Fibroblast of mammary gland (primary cell): ENCODE data around the gene BMPR1B.

Experiments
- DNase-seq: peaks from one replicate; pipeline ENCODE4 v3.0.0-alpha.2; 2010; ENCODE audit warnings: low read depth
- H3K4me3 ChIP-seq: 2 replicates; pipeline ENCODE4 v1.5.1; 2011; ENCODE audit warnings: low read depth, mild to moderate bottlenecking, low read length, moderate library complexity; ENCODE audit not compliant: control insufficient read depth
- TF ChIP-seq, protein P1 (sequence below): conservative IDR thresholded peaks from 2 replicates; pipeline ENCODE4 v1.5.1; 2011; ENCODE audit warnings: low read depth, low read length, inconsistent platforms; ENCODE audit not compliant: control insufficient read depth, insufficient read depth

The BMPR1B gene

DNA sequence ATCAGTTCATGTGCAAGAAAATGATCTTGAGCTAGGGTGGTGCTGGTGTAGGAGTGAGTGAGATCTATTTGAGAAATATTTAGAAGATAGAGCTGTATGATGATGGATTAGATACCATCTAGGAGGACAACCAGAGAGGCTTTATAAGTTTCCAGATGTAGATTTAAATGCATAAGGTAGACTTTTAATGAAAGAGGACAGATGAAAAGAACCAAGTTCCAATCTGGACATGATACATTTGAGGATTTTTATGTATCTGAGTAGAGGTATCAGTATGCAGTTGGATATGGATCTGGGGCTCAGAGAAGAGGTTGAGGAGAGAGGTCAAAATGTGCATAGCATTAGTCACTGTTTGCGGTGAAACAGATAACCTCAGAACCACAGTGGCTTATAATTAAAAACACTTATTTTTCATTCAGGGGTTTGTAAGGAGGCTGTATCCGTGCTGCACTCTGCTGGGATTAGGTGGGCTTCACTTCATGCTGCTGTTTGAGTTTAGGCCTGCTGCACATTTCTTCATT, 348.7 kb downstream of the BMPR1B start:
- TF ChIP-seq, protein P1, sequence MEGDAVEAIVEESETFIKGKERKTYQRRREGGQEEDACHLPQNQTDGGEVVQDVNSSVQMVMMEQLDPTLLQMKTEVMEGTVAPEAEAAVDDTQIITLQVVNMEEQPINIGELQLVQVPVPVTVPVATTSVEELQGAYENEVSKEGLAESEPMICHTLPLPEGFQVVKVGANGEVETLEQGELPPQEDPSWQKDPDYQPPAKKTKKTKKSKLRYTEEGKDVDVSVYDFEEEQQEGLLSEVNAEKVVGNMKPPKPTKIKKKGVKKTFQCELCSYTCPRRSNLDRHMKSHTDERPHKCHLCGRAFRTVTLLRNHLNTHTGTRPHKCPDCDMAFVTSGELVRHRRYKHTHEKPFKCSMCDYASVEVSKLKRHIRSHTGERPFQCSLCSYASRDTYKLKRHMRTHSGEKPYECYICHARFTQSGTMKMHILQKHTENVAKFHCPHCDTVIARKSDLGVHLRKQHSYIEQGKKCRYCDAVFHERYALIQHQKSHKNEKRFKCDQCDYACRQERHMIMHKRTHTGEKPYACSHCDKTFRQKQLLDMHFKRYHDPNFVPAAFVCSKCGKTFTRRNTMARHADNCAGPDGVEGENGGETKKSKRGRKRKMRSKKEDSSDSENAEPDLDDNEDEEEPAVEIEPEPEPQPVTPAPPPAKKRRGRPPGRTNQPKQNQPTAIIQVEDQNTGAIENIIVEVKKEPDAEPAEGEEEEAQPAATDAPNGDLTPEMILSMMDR = peak; percentile 7
- H3K4me3 ChIP-seq = no peak overlapping the region
- DNase-seq = peak; percentile 76

DNA sequence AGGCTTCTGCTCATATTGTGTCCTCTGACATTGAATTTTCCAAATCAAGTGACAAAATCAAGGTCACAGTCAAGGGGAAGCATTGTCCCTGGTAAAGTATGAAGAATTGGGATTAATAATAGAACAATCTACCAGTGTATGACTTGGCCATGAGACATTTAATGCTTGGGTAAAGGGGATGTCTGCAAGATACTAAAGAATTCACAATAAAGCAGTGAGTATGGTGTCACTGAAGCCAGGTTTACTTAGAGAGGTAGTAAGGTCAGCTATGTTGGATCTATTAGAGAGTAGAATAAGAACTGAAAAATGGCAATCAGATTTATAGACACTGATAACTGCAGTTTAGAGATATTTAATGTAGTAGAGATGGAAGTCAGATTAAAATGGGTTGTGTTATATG, 349.2 kb downstream of the BMPR1B start:
- TF ChIP-seq, protein P1 = no peak
- DNase-seq = peak; percentile 33
- no peak overlapping the region for H3K4me3 ChIP-seq

DNA sequence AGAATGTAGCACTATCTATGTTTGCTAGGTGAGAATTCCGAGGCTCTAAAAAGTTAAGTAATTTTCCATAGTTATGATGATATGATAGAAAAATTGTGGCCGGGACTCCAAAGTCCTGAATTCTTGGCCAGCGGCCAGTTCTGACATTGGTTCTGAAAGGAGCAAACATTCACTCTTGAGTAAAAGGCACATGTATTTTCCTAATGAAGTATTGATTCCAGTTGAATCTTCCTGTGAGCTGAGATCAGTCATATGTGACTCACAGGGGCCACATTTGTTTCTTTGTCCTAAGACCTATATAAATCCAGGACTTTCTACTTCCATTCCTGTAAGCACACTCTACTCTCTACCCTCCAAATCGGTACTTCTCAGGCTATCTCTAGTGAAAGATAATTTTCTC, 349.9 kb downstream of the BMPR1B start:
- TF ChIP-seq, protein P1 = no peak
- peak; percentile 88 for DNase-seq
- H3K4me3 ChIP-seq = no peak overlapping the region

DNA sequence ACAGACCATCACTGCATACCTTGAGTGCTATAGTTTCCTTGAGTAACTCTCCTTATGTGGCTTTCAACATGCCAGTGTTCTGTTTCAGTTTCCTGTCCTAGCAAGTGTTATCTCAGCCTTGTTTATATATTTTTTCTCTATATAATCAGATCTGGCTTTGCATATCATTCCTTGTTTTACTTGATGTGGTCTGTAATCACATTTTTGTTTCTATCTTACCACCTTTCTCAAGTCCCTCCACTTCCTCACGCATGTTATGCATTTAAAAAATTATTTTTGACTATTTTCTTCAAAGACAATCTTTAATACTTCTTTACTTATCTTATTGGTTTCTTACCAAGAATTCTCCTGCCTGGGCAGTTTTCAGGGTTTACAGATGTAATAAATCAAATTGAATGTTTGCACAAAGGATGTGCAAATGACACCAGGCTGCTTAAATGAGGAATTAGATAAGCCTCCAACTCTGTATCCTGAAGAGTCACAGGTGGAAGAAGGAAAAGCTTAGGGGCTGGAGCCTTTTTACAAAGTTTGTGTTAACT, 351.2 kb downstream of the BMPR1B start:
- TF ChIP-seq, protein P1 = no peak
- no peak for DNase-seq
- H3K4me3 ChIP-seq = no peak overlapping the region

DNA sequence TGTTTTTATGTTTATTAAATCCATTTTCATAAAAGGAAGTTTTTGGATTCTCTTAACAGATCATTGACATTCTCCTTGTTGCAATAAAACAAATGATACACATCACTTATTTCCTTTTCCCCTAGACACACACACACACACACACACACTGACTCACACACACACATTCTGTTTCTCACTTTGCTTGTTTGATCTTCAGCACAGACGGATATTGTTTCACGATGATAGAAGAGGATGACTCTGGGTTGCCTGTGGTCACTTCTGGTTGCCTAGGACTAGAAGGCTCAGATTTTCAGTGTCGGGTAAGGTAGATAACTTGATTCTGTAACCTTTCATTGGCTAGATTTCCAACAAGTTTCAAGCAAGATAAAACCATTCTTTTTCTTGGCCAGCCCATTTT, 356.8 kb downstream of the BMPR1B start:
- TF ChIP-seq, protein P1 = no peak
- no peak overlapping the region for H3K4me3 ChIP-seq
- DNase-seq = peak; percentile 19

DNA sequence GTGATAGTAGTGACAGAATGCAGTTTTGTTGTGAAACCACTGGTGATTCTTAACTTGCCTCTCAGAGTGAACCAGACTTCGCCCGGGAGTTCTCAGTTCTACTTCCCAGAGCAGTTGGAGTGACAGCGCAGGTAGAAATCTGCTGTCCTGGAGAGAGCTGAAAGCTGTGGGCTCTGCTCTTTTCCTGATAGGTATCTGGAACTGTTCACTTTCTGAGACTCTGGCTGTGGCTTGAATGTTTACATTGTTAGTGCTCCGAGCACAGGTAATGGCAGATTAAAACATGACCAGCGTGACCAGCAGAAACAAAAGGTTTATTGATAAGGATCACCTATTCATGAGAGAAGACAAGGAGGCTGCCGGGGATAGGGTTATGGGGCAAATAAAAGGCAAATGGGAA, 360.7 kb downstream of the BMPR1B start:
- TF ChIP-seq, protein P1 = no peak
- H3K4me3 ChIP-seq = no peak overlapping the region
- no peak for DNase-seq

DNA sequence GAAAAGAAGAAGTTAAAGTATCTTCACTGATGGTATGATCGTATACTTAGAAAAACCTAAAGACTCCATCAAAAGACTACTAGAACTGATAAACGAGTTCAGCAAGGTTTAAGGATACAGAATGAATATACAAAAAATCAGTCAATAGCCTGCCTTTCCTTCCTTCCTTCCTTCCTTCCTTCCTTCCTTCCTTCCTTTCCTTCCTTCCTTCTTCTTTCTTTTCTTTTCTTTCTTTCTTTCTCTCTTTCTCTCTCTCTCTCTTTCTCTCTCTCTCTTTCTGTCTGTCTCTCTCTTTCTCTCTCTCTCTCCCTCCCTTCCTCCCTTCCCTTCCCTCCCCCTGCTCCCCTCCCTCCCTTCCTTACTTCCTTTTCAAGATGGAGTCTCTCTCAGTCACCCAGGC, 362.7 kb downstream of the BMPR1B start:
- no peak for DNase-seq
- TF ChIP-seq, protein P1 = no peak
- H3K4me3 ChIP-seq = no peak overlapping the region
